GM18511 (cell line): ENCODE results near the gene BAHCC1.
"Not testable (repeated sequence)": the region's sequence is repeated elsewhere in the genome, so short reads cannot be mapped to it uniquely, and the experiment has no call there.

ENCODE experiments used
- ATAC-seq: cut with Tn5 transposase; IDR thresholded peaks from one replicate; pipeline ENCODE4 v1.9.1; 2021; ENCODE audit warnings: mild to moderate bottlenecking, moderate library complexity; ENCODE audit not compliant: unreplicated experiment

The BAHCC1 gene

DNA sequence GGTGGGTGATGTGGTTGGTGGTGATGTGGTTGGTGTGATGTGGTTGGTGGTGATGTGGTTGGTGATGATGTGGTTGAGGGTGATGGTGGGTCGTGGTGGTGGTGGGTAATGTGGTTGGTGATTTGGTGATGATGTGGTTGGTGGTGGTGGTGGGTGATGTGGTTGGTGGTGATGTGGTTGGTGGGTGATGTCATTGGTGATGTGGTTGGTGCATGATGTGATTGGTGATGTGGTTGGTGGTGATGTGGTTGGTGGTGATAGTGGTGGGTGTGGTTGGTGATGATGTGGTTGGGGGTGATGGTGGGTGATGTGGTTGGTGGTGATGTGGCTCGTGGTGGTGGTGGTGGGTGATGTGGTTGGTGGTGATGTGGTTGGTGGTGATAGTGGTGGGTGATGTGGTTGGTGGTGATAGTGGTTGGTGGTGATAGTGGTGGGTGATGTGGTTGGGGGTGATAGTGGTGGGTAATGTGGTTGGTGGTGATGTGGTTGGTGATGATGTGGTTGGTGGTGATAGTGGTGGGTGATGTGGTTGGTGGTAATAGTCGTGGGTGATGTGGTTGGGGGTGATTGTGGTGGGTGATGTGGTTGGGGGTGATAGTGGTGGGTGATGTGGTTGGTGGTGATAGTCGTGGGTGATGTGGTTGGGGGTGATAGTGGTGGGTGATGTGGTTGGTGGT lies 30.6 kb downstream of the BAHCC1 start:
- not testable (repeated sequence) for ATAC-seq

DNA sequence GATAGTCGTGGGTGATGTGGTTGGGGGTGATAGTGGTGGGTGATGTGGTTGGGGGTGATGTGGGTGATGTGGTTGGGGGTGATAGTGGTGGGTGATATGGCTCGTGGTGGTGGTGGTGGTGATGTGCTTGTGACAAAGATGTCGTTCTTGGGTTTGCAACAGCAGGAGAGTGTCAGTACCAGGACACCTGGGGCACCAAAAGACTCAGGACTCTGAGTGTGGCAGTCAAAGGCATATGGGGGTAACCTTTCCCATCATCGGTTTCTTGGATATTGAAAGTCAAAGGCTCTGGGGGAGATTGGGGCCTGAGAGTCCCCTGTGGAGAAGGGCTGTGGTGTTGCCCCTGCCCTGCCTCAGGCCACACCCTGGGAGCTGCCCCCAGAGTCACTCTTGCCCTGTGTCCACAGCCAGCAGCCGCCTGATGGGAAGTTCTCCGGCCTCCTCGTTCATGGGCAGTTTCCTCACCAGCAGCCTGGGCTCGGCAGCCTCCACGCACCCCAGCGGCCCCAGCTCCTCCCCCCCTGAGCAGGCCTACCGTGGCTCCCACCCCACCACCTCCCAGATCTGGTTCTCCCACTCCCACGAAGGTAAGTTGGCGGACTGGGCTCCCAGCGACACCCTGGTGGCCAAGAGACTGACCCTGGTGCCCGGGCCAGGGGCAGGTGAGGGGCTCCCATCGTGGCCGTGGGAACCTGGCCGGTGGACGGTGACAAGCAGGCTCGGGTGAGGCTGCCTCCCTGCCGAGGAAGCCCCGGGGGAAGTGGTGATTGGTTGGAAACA lies 31.3 kb downstream of the BAHCC1 start:
- ATAC-seq = no peak

GRCh38 chr17:81427173-81428120 lies 32.2 kb downstream of the BAHCC1 start:
- ATAC-seq = no peak

DNA sequence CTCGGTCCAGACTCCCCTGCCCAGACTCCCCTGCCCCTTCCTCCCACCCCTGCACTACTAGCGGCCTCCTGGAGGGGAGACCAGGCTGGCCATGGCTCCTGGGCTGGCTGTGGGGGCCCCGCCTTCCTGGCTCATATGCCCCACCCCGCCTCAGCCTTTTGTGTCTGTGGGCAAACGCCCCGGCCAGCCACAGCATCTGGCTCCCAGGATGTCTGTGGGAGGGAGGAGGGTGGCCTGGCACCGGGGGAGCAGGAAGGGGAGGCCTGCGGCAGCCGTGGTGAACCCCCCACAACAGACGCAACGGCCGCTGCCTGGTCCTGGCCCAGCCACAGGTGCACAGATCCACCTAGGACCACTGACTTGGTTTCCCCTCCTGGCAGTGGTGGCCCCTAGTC lies 32.9 kb downstream of the BAHCC1 start:
- ATAC-seq = no peak

DNA sequence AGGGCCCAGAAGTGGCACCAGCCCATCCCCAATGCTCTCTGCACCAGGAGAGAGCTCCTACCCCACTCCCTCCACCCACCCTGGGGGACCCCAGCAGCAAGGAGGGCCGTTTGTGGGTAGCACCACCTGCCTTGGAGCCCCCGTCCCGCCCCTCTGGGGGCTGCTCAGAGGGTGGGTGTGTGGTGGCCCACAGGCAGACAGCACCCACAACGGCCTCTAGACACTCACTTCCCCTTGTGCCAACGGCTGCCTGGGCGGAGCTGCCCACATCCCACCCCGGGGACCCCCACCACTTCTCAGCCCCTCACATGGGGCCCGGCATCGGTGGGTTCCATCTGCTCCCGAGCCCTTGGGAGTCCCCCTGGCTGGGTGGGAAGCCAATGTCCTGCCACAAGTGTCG lies 33.3 kb downstream of the BAHCC1 start:
- ATAC-seq = no peak

DNA sequence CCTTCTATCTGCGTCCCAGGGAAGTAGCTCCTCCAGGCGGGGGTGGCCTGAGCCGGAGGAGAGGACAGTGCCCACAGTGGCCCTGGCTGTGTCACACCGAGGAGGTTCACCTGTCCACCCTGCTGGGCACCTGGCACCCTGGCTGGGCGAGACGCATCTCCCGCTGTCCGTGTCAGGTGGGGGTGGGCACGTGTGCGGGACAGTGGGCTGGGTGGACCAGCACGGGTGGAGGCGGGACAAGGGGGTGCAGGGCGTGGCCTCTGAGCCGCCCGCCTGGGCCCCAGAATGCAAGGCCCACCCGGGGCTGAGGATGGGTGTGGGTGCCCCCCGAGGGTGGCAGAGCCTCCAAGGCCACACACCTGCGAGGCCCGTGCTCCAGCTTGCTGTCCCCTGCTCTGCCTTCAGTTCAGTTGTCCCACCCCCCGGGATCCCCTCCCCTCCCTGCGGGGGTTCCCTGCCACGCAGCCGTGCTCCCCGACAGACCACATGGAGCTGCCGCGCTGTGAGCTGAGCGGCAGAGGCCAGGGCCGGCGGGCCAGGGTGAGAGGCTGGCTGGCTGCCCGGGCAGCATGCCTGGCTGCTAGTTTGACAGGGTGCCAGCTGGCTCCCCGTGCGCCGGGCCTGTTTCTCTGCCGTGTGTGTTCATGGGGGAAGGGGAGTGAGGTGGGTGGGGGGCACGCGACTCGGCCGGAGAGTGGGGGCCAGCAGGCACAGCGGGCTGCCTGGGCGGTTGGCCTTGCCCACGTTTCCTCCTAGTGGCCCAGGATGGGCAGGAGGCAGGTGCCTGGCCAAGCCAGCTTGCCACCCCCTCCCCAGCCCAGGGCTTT lies 33.9 kb downstream of the BAHCC1 start:
- ATAC-seq = no peak

DNA sequence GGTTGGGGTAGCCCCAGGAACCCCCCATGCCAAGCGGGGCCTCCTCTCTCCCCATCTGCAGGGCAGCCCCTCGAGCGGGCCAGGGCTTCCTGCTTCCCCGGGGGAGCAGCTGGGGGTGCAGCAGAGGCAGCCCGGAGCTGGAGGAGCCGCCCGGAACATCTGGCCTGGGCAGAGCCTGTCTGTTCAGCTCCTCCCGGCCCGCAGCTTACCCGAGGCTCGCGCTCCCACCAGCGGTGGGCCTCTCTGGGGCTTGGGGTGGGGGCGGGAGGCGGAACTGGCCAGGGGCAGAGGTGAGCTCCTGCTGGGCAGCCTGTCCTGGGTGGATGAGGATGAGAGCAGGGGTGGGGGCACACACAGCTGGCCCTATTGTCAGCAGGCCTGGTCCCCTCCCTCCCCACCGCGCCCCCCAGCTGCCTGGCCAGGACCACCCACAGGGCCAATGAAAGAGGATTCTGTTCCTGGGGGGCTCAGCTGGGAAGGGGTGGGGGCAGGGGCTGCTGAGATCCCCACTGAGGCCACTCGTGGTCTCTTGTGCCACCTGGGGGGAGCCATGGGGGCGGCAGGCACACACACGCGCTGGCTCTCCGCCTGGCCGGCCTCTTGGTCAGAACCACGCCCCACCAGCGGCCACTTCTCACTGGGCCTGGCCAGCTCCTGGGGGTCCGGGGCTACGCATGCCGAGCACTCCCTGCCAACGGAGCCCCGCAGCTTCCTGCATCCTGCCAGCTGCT lies 34.7 kb downstream of the BAHCC1 start:
- no peak for ATAC-seq

DNA sequence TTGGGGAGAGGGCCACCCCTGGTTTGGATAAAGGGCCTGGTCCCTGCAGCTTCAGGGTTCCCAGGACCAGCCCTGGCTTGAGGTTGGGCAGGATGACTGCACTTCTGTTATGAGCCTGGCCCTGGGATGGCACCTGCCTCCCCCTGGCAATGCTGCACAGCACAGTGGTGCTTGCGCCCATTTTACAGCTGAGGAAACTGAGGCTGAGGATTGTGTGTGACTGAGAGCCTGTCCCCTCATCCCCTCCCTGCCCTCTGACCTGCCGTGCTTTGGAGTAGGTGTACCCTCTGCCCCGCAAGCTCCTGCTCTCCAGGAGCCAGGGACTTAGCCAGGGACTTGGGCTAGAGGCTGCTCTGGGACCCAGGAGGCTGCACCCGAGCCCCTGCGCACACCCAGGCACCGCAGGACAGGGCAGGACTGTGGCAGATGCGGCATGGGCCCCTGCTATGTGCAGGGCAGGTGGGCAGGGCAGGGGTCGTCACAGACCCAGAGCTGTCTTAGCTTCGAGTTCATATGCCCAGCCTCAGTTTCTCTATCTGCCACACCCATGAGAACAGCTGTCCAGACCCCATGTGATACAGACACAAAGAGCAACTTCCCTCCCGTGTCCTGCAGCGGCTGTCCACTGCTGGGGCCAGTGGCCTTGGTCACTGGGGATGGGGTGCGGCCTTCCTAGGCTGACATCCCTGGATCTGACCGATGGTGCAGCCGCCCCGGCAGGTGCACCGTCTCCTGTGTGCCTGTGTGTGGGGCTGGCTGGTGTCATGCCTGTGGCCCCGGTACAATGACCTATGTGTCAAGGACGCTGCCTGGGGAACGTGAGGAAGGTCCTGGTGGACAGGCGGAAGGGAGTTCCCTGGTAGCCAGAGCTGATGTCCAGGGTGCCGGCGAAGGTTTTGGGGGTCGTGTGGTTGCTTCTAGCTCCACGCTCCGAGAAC lies 36.6 kb downstream of the BAHCC1 start:
- no peak for ATAC-seq

DNA sequence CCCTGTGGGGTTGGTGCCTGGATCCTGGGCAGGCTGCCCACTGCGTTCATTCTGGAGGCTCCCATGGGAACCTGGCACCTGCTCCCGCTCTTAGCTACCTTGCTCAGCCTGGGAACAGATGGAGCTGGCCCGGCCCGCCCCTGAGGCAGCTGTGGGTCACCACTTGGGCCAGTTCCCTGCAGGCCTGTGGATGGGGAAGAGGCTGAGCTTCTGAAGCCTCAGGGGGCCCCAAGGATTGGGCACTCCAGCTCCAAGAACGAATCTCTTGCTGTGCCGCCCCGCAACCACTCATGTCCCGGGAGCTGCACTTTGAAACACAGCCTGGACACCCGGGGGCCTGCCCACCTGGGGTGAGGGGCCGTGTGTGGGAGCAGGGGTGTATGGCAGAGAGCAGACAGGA lies 37.7 kb downstream of the BAHCC1 start:
- ATAC-seq = no peak

- ATAC-seq = no peak
Observed at GRCh38 chr17:81433656-81434055, 38.4 kb downstream of the BAHCC1 start.

GRCh38 chr17:81434072-81434471 lies 38.8 kb downstream of the BAHCC1 start:
- ATAC-seq = no peak

DNA sequence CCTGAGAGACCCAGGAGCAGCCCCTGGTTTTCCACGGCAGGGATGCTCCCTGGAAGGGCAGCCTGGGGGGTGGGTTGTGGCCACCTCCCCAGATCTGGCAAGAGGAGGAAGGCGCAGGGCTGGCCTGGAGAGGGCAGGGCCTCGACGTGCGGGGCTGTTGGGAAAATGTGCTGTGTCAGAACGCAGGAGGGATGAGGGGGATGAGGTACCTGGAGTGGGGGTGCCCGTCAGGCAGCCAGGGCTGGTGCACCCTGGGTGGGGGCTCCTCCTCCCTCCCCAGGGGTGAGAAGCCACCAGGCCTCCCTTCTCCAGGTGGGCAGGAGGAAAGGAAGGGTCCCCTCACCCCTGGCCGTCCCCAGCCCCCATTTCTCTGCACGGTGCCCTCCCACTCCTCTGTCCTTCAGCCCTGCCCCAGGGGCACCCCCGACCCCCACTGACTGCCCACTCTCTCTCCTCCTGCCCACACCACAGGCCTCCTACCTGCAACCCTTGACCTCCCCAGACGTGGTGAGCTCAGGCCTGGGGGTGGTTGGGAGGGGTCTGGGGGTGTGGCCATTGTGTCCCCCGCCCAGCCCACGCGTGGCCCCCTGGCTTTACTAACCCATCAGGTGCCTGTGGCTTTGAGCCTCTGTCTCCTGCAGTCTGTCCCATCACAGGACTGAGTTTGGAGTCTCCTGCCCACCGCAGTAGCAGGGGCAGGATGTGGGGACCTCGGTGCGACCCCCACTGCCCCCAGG lies 39.6 kb downstream of the BAHCC1 start:
- no peak for ATAC-seq

DNA sequence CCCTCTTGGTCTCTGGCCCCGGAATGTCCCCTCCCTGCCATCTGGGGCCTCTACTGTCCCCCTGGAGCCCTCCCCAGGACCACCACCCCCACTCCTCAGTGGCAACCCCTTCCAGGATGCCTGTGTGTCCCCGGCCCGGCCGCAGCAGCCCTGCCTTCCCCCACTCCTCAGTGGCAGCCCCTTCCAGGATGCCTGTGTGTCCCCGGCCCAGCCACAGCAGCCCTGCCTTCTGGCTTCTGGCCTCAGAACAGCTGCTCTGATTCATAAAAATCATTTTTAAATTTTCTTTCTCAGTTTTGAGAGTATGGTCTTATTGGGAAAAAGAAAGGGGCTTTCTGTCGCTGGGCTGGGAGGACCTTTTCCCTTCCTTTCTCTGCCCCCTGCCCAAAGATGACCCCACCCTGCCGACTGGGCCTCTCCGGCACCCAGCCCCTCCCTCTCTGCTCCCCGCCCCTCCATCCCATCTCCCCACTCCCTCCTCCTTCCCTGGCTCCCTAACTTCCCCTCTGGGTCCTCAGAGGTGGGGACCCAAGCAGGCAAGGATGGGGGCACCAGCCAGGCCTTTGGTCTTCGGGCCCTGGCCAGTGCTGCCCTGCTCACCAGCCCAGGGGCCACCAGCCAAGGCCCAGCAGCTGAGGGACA lies 40.5 kb downstream of the BAHCC1 start:
- ATAC-seq = no peak

DNA sequence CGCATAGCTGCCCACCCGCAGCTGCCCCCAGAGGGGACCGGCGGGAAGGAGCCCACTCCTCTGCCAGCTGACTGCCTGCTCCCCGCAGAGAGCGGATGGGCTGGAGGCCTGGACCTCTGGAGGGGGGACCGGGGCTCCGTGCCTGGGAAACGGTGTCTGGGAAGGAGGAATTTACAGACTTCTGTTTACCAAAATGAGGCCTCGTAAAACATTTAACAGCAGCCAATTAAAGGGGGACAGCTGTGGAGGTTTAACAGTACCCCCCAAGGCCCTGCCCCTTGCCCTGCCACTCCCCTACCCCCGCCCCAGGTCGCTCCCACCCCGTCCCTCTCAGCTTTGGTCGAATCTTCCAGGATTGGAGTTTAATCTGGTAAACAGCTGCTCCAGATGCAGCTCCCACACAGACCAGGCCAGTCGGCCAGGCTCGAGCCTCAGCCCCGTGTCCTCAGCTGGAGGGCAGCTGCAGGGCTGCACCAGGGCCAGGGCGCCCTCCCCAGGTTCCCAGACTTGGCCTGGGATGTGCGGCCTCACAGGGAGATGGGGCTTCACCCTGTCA lies 41.1 kb downstream of the BAHCC1 start:
- no peak for ATAC-seq

- ATAC-seq = no peak
Observed at GRCh38 chr17:81437191-81437651, 42.0 kb downstream of the BAHCC1 start.

DNA sequence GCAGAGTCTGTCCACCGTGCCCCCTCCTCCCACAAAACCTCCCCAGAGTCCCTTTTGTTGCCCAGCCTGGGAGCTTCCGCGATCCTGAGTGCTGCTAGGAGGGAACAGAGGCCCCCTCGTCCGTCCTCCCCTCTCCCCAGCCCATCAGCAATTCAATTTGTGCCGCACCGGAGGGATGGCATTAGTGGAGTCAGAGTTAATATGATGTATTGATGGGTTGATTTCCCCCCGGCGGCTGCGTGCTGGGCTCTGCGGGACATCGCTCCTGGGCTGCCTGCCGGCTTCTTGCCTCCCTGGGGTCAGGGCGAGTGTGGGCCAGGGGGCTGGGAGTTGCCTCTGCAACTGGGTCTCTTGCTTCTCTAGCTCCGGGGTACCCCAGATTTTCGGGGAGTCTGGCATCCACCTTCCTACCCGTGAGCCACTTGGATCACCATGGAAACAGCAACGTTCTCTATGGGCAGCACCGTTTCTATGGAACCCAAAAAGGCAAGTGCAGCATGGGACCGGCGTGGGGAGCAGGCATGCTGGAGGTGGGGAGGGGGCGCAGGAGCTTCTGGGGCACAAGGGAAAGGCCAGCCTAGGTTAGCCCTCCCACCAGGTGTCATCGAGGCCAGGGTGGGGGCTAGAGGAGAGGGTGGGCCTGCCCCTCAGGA lies 42.9 kb downstream of the BAHCC1 start:
- ATAC-seq = no peak

GRCh38 chr17:81438688-81439087 lies 43.4 kb downstream of the BAHCC1 start:
- ATAC-seq = no peak
